HTERT RPE-1 (cell line): Measurements from ENCODE around the gene UBE2D2.

ENCODE experiments used
- in situ Hi-C: fragments of 300-500 bp; cut with MboI; formaldehyde crosslinking; loops from 4 replicates; pipeline ENCODE4 v1.14.3; 2020; ENCODE audit warnings: low sequenced_read_pairs

UBE2D2 gene

GRCh38 chr5:139634541-139634940 lies 73.4 kb downstream of the UBE2D2 start:
- in situ Hi-C loops, result no loop called here

- in situ Hi-C loops, result no loop called here
Observed at GRCh38 chr5:139635191-139635590, 74.1 kb downstream of the UBE2D2 start.

- in situ Hi-C loops, result no loop called here
Observed at GRCh38 chr5:139635606-139636206, 74.6 kb downstream of the UBE2D2 start.

GRCh38 chr5:139636207-139636792 lies 75.2 kb downstream of the UBE2D2 start:
- in situ Hi-C loops, result no loop called here

- in situ Hi-C loops, result no loop called here
Observed at GRCh38 chr5:139636975-139637408, 75.9 kb downstream of the UBE2D2 start.

- in situ Hi-C loops, result no loop called here
Observed at GRCh38 chr5:139637438-139638089, 76.4 kb downstream of the UBE2D2 start.

- in situ Hi-C loops, result no loop called here
Observed at GRCh38 chr5:139638090-139638735, 77.1 kb downstream of the UBE2D2 start.

- in situ Hi-C loops, result no loop called here
Observed at GRCh38 chr5:139638736-139639618, 77.8 kb downstream of the UBE2D2 start.

GRCh38 chr5:139639619-139640380 lies 78.7 kb downstream of the UBE2D2 start:
- in situ Hi-C loops, result no loop called here

- in situ Hi-C loops, result no loop called here
Observed at GRCh38 chr5:139640421-139641115, 79.4 kb downstream of the UBE2D2 start.

GRCh38 chr5:139641116-139642080 lies 80.3 kb downstream of the UBE2D2 start:
- in situ Hi-C loops, result no loop called here

GRCh38 chr5:139642213-139642612 lies 81.1 kb downstream of the UBE2D2 start:
- in situ Hi-C loops, result no loop called here

- in situ Hi-C loops, result no loop called here
Observed at GRCh38 chr5:139642891-139643871, 82.0 kb downstream of the UBE2D2 start.

- in situ Hi-C loops, result no loop called here
Observed at GRCh38 chr5:139644001-139644456, 82.9 kb downstream of the UBE2D2 start.

- in situ Hi-C loops, result no loop called here
Observed at GRCh38 chr5:139644646-139645429, 83.7 kb downstream of the UBE2D2 start.

- in situ Hi-C loops, result no loop called here
Observed at GRCh38 chr5:139645430-139645871, 84.3 kb downstream of the UBE2D2 start.
